ENCODE data around the gene SULF2.

Gene SULF2

GRCh38 chr20:47760686-47761481, 24.4 kb downstream of the SULF2 start:
- no peak overlapping the region for H3K4me3 ChIP-seq (replicated peaks; ENCODE audit: low read depth, low read length)
- no peak for DNase-seq (ENCODE audit: extremely low read depth, low read depth)
- TF ChIP-seq CTCF (IDR thresholded peaks at IDR 0.05; ENCODE audit: low read depth, low read length, missing control alignments) = no peak

GRCh38 chr20:47758517-47759450, 26.5 kb downstream of the SULF2 start:
- DNase-seq (ENCODE audit: extremely low read depth, low read depth) = no peak
- TF ChIP-seq CTCF (IDR thresholded peaks at IDR 0.05; ENCODE audit: low read depth, low read length, missing control alignments) = no peak
- H3K4me3 ChIP-seq (replicated peaks; ENCODE audit: low read depth, low read length) = no peak overlapping the region

- DNase-seq (ENCODE audit: extremely low read depth, low read depth) = no peak
- no peak overlapping the region for H3K4me3 ChIP-seq (replicated peaks; ENCODE audit: low read depth, low read length)
- no peak for TF ChIP-seq CTCF (IDR thresholded peaks at IDR 0.05; ENCODE audit: low read depth, low read length, missing control alignments)
Measured at GRCh38 chr20:47757145-47758035, 27.9 kb downstream of the SULF2 start.

GRCh38 chr20:47754946-47755652, 30.2 kb downstream of the SULF2 start:
- DNase-seq (ENCODE audit: extremely low read depth, low read depth) = no peak
- no peak overlapping the region for H3K4me3 ChIP-seq (replicated peaks; ENCODE audit: low read depth, low read length)
- no peak for TF ChIP-seq CTCF (IDR thresholded peaks at IDR 0.05; ENCODE audit: low read depth, low read length, missing control alignments)

GRCh38 chr20:47754388-47754715, 30.9 kb downstream of the SULF2 start:
- H3K4me3 ChIP-seq (replicated peaks; ENCODE audit: low read depth, low read length) = no peak overlapping the region
- no peak for TF ChIP-seq CTCF (IDR thresholded peaks at IDR 0.05; ENCODE audit: low read depth, low read length, missing control alignments)
- DNase-seq (ENCODE audit: extremely low read depth, low read depth) = no peak
